ENCODE measurements around the gene BMPR1A. TPM values are rescaled to one million over a fixed set of nuclear protein-coding genes. Genes with fewer than 3 reads are reported as not detected.
"Not testable (repeated sequence)": the region's sequence is repeated elsewhere in the genome, so short reads cannot be mapped to it uniquely, and the experiment has no call there.

The BMPR1A gene
- polyA plus RNA-seq, 1 donor (not counting 4 experiments of a cell fraction or from before 2014, with no cell fraction given) = 22.2 TPM

- FAIRE-seq (no peak), DNase-seq (ENCODE audit: low read depth, low spot score) (no peak)
- Histone ChIP-seq H3K9me1 (ENCODE audit: control insufficient read depth, extremely low read depth, insufficient read depth, low read length) (no peaks in the 10 kb centered on the region), H2AFZ (ENCODE audit: control insufficient read depth, low read length) (no peak overlapping the region), H3K4me3 (ENCODE audit: control insufficient read depth in 2 of 3, extremely low read depth in 1 of 3, insufficient read depth in 2 of 3, low read depth in 1 of 3, low read length in 3 of 3) (no peak overlapping the region), H3K9ac (ENCODE audit: control insufficient read depth, extremely low read depth, insufficient read depth, low read length) (no peak overlapping the region), H3K79me2 (ENCODE audit: control insufficient read depth, insufficient read depth, low read length) (no peaks in the 10 kb centered on the region), H3K27ac (ENCODE audit: control insufficient read depth, insufficient read depth, low read length) (no peak overlapping the region), H3K4me2 (ENCODE audit: control insufficient read depth, extremely low read depth, insufficient read depth, low read depth, low read length) (no peak overlapping the region), H3K36me3 (ENCODE audit: control insufficient read depth in 2 of 2, extremely low read depth in 1 of 2, insufficient read depth in 2 of 2, low read length in 2 of 2) (peaks cover 0 to 1% of the 10 kb centered on the region in 2 experiments), H3K4me1 (ENCODE audit: control insufficient read depth, extremely low read depth, insufficient read depth, low read length) (no peaks in the 10 kb centered on the region), H3K27me3 (ENCODE audit: control insufficient read depth, extremely low read depth, insufficient read depth, low read length) (no peaks in the 10 kb centered on the region), H3K9me3 (ENCODE audit: control insufficient read depth, low read depth, low read length) (no peaks in the 10 kb centered on the region), H4K20me1 (ENCODE audit: control insufficient read depth, extremely low read depth, insufficient read depth, low read length) (no peaks in the 10 kb centered on the region)
- dilution Hi-C loops (cut with MboI; ENCODE audit: extremely low pct_ligation_motif_present, low sequenced_read_pairs) = no loop called here
- no peak for TF ChIP-seq EZH2 (IDR thresholded peaks at IDR 0.05; ENCODE audit: low read length)
- no peak for TF ChIP-seq CTCF (optimal IDR thresholded peaks at IDR 0.05 in 1 of 3, IDR thresholded peaks at IDR 0.05 in 1 of 3, conservative IDR thresholded peaks at IDR 0.05 in 1 of 3; ENCODE audit: extremely low read depth in 1 of 3, insufficient read depth in 2 of 3, low read length in 3 of 3)
Measured at GRCh38 chr10:86946213-86947155, 190.1 kb downstream of the BMPR1A start.

DNA sequence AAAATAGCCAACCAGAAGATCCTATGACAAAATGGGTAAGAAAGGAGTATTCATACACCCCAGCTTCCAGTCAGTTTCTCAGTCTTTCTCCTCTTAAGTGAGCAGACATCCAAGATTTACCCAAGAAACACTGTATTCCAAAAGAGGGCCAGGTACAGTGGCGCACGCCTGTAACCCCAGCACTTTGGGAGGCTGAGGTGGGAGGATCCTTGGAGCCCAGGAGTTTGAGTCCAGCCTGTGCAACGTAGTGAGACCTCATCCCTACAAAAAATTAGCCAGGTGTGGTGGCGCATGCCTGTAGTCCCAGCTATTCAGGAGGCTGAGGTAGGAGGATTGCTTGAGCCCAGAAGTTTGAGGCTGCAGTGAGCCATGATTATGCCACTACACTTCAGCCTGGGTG is 191.4 kb downstream of the BMPR1A start:
- H3K4me2 ChIP-seq (ENCODE audit: control insufficient read depth, extremely low read depth, insufficient read depth, low read depth, low read length); H3K4me1 ChIP-seq (ENCODE audit: control insufficient read depth, extremely low read depth, insufficient read depth, low read length); dilution Hi-C loops (cut with MboI; ENCODE audit: extremely low pct_ligation_motif_present, low sequenced_read_pairs); H3K9ac ChIP-seq (ENCODE audit: control insufficient read depth, extremely low read depth, insufficient read depth, low read length); H3K9me1 ChIP-seq (ENCODE audit: control insufficient read depth, extremely low read depth, insufficient read depth, low read length); H3K4me3 ChIP-seq (ENCODE audit: control insufficient read depth in 2 of 3, extremely low read depth in 1 of 3, insufficient read depth in 2 of 3, low read depth in 1 of 3, low read length in 3 of 3); H3K27ac ChIP-seq (ENCODE audit: control insufficient read depth, insufficient read depth, low read length); H3K27me3 ChIP-seq (ENCODE audit: control insufficient read depth, extremely low read depth, insufficient read depth, low read length); H3K79me2 ChIP-seq (ENCODE audit: control insufficient read depth, insufficient read depth, low read length); H2AFZ ChIP-seq (ENCODE audit: control insufficient read depth, low read length); H3K36me3 ChIP-seq (ENCODE audit: control insufficient read depth in 2 of 2, extremely low read depth in 1 of 2, insufficient read depth in 2 of 2, low read length in 2 of 2); H3K9me3 ChIP-seq (ENCODE audit: control insufficient read depth, low read depth, low read length); DNase-seq (ENCODE audit: low read depth, low spot score); H4K20me1 ChIP-seq (ENCODE audit: control insufficient read depth, extremely low read depth, insufficient read depth, low read length); FAIRE-seq: not testable (repeated sequence)
